DND-41 (cell line): ENCODE data around the gene HPCA.

Experiments used
- CTCF ChIP-seq: IDR thresholded peaks from 2 replicates; pipeline ENCODE4 v1.5.1; 2012; ENCODE audit warnings: borderline replicate concordance, low read length, moderate library complexity, mild to moderate bottlenecking; ENCODE audit not compliant: poor library complexity, severe bottlenecking; ENCODE audit errors: extremely low read depth
- EZH2 ChIP-seq: IDR thresholded peaks from 3 replicates; pipeline ENCODE4 v1.6.1; 2012; ENCODE audit warnings: borderline replicate concordance, low read depth, mild to moderate bottlenecking, moderate library complexity, low read length, inconsistent platforms; ENCODE audit not compliant: severe bottlenecking

DNA sequence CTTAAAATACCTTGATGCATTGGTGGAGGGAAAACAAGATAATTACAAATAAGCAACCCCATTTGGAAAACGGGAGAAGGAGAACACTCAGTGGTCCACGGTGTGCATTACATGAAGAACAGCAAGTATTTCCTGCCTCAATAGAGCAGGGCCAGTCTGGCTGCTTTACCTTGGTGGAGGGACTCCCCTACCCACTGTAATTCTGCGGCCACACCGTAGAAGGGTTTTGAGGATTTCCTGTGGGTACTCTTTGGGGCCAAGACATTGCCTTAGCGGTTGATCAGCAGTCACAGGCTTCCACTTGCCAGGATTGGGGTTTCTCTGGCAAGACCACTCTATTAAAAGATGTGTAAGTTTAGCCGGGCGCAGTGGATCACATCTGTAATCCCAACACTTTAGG is 31.2 kb downstream of the HPCA start:
- TF ChIP-seq CTCF (peak; percentile 16), EZH2 (no peak)
